ENCODE data around the gene GNG3. TPM values are rescaled to one million over a fixed set of nuclear protein-coding genes. Genes with fewer than 3 reads are reported as not detected.

The GNG3 gene
- polyA plus RNA-seq, 4 donors, result 1.4 to 2.4 (median 1.9) TPM

DNA sequence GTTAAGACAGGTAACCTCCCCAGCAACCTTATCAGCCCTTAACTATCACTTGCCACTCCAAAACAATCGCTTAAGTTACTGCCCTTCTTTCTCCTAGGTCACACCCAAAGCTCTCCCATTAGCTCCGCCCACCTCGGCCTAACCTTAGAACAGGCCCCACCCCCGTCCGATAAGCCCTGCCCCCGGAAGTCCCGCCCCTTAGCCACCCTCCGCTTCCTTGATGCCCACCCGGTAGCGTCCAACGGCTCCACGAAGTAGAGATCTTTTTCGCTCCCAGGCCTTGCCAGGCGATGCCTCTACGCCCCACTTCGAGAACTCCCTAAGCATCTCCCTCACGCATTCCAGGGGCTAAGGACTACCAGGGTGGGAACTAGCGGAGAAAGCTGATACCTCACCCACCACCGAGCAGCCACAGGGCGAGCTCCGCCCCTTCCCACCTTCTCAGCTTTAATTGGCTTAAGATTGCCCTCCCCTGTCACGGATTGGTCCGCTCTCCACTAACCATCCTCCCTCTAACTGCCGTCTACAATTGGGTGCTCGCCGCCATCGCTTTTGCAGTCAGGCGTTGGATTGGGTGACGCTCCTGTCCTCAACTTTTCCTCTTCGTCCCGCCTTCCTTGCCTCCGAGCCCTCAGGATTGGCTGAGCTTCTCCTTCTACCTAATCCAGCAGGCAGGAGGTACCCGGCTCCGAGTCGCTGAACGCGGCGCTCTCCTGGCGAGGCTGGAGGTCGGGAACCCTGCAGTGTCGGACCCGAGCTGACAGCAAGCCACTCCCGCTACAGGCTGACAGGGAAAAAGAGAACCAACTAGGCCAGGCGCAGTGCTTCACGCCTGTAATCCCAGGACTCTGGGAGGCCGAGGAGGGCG lies 46.5 kb downstream of the GNG3 start, which contains the start of gene ZBTB3:
Gene ZBTB3, minus strand, starts transcription at position 425 of the 868 bp plus-strand sequence. CDS start 496 bp downstream, outside the sequence.
- peak; percentile 91 to 98 (median 96) for DNase-seq (ENCODE audit: low read depth in 4 of 4, low spot score in 3 of 4)

DNA sequence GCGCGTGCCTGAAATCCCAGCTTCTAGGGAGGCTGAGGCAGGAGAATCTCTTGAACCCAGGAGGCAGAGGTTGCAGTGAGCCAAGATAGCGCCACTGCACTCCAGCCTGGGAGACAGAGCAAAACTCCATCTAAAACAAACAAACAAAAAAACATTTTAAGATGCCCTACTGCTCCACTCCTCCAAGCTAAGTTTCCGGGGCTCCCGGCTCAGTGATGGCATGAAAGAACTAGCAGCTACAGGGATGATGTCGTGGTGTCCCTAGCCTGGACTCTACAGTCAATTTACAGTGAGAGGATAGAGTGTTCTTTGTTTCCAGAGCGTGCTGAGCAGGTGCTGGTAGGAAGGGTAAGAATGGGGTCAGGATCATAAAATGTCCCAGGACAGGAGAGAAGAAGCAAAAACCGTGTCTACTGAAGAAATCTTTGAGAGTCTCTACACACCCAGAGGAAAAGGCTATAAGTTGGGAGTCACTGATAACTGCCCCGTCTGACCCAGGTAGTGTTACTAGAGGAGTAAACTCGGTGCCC lies 47.7 kb downstream of the GNG3 start:
- DNase-seq (ENCODE audit: low read depth in 4 of 4, low spot score in 3 of 4), result no peak

DNA sequence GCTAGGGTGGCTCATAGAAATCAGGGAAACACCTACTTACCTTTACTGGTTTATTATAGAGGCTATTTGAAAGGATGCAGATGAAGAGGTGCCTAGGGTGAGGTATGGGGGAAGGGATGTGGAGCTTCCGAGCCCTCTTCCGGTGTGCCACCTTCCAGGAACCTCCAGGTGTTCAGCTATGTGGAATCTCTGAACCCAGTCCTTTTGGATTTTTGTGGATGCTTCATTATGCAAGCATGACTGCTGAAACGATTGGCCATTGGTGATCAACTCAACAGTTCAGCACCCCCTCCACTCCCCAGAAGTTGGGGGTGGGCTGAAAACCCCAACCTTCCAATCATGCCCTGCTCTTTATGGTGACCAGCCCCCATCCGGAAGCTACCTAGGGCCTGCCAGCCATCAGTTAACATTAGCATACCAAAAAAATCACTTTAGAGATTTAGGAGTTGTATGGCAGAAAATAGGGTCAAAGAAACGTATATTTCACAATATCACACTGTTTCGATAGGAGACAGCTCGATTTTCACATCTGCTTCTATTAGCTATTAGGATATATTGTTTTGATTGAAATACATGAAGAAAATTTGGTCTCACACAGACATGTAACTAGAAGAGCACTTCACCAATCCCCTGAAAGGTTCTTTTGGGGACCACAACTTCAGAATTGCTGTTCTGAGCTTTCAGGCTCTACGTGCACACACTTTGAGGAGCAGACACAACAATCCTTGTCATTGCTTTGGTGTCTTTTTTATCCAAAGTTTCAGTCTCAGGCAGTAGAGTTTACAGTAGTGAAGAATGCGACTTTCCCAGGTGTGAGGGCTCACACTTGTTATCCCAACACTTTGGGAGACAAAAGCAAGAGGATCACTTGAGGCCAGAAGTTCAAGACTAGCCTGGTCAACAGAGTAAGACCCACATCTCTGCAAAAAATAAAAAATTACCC lies 50.6 kb downstream of the GNG3 start:
- DNase-seq (ENCODE audit: low read depth in 4 of 4, low spot score in 3 of 4), result no peak

Other genes with a start within 250 kb of the GNG3 start
- 100 to 1,000 TPM; 186 to 212 (median 195) TPM for gene AHNAK, start 160.9 kb upstream of the GNG3 start, polyA plus RNA-seq (ENCODE audit: insufficient read length in 4 of 4)
- 1,000 to 10,000 TPM; 2,211 to 2,243 (median 2,224) TPM for gene EEF1G, start 133.8 kb upstream of the GNG3 start, polyA plus RNA-seq (ENCODE audit: insufficient read length in 4 of 4)
- gene TUT1, start 116.2 kb upstream of the GNG3 start, polyA plus RNA-seq (ENCODE audit: insufficient read length in 4 of 4), result 10 to 100 TPM; 22.2 to 25.5 (median 23.7) TPM
- 10 to 100 TPM; 90.8 to 99.5 (median 93.4) TPM for gene MTA2, start 105.8 kb upstream of the GNG3 start, polyA plus RNA-seq (ENCODE audit: insufficient read length in 4 of 4)
- 10 to 100 TPM; 27.9 to 40.2 (median 36.0) TPM for gene EML3, start 94.9 kb upstream of the GNG3 start, polyA plus RNA-seq (ENCODE audit: insufficient read length in 4 of 4)
- gene ROM1, start 94.4 kb upstream of the GNG3 start, polyA plus RNA-seq (ENCODE audit: insufficient read length in 4 of 4), result 1 to 10 TPM; 3.0 to 3.5 (median 3.4) TPM
- 10 to 100 TPM; 28.7 to 43.6 (median 32.6) TPM for gene B3GAT3, start 85.7 kb upstream of the GNG3 start, polyA plus RNA-seq (ENCODE audit: insufficient read length in 4 of 4)
- gene GANAB, start 61.1 kb upstream of the GNG3 start, polyA plus RNA-seq (ENCODE audit: insufficient read length in 4 of 4), result 100 to 1,000 TPM; 387 to 413 (median 398) TPM
- gene INTS5, start 54.4 kb upstream of the GNG3 start, polyA plus RNA-seq (ENCODE audit: insufficient read length in 4 of 4), result 10 to 100 TPM; 19.9 to 23.8 (median 20.8) TPM
- 10 to 100 TPM; 54.5 to 63.6 (median 61.6) TPM for gene C11orf98, start 42.5 kb upstream of the GNG3 start, polyA plus RNA-seq (ENCODE audit: insufficient read length in 4 of 4)
- 1 to 10 TPM; 3.8 to 7.5 (median 4.9) TPM for gene CSKMT, start 42.4 kb upstream of the GNG3 start, polyA plus RNA-seq (ENCODE audit: insufficient read length in 4 of 4)
- gene UQCC3, start 36.0 kb upstream of the GNG3 start, polyA plus RNA-seq (ENCODE audit: insufficient read length in 4 of 4), result 10 to 100 TPM in 1 of 4 donors, 1 to 10 TPM in 3; 7.3 to 12.8 (median 8.0) TPM
- gene LBHD1, start 35.4 kb upstream of the GNG3 start, polyA plus RNA-seq (ENCODE audit: insufficient read length in 4 of 4), result 1 to 10 TPM; 3.3 to 8.6 (median 7.8) TPM
- gene UBXN1, start 28.6 kb upstream of the GNG3 start, polyA plus RNA-seq (ENCODE audit: insufficient read length in 4 of 4), result 100 to 1,000 TPM; 147 to 179 (median 149) TPM
- gene LRRN4CL, start 18.1 kb upstream of the GNG3 start, polyA plus RNA-seq (ENCODE audit: insufficient read length in 4 of 4), result 1 to 10 TPM in 2 of 4 donors, under 1 TPM in 2; 0.91 to 1.5 (median 1.1) TPM
- gene BSCL2, start 252 bp upstream of the GNG3 start, polyA plus RNA-seq (ENCODE audit: insufficient read length in 4 of 4), result 10 to 100 TPM; 60.3 to 69.8 (median 68.3) TPM
- 10 to 100 TPM; 78.0 to 87.0 (median 84.2) TPM for gene HNRNPUL2, start 19.8 kb downstream of the GNG3 start, polyA plus RNA-seq (ENCODE audit: insufficient read length in 4 of 4)
- gene TTC9C, start 20.8 kb downstream of the GNG3 start, polyA plus RNA-seq (ENCODE audit: insufficient read length in 4 of 4), result 10 to 100 TPM; 35.6 to 44.1 (median 42.3) TPM
- 1 to 10 TPM; 6.5 to 8.4 (median 7.2) TPM for gene ZBTB3, start 46.5 kb downstream of the GNG3 start, polyA plus RNA-seq (ENCODE audit: insufficient read length in 4 of 4)
- gene POLR2G, start 53.9 kb downstream of the GNG3 start, polyA plus RNA-seq (ENCODE audit: insufficient read length in 4 of 4), result 100 to 1,000 TPM; 147 to 159 (median 148) TPM
- 10 to 100 TPM; 24.9 to 30.9 (median 28.4) TPM for gene TAF6L, start 63.7 kb downstream of the GNG3 start, polyA plus RNA-seq (ENCODE audit: insufficient read length in 4 of 4)
- gene TMEM179B, start 79.7 kb downstream of the GNG3 start, polyA plus RNA-seq (ENCODE audit: insufficient read length in 4 of 4), result 10 to 100 TPM; 64.6 to 72.9 (median 68.3) TPM
- 10 to 100 TPM; 22.3 to 31.0 (median 25.5) TPM for gene TMEM223, start 84.3 kb downstream of the GNG3 start, polyA plus RNA-seq (ENCODE audit: insufficient read length in 4 of 4)
- gene NXF1, start 97.8 kb downstream of the GNG3 start, polyA plus RNA-seq (ENCODE audit: insufficient read length in 4 of 4), result 100 to 1,000 TPM; 113 to 129 (median 123) TPM
- 10 to 100 TPM; 53.5 to 60.8 (median 57.8) TPM for gene STX5, start 124.4 kb downstream of the GNG3 start, polyA plus RNA-seq (ENCODE audit: insufficient read length in 4 of 4)
- under 1 TPM in 1 of 4 donors, not detected in 3; 0.17 TPM for gene TEX54, start 125.2 kb downstream of the GNG3 start, polyA plus RNA-seq (ENCODE audit: insufficient read length in 4 of 4)
- gene WDR74, start 131.9 kb downstream of the GNG3 start, polyA plus RNA-seq (ENCODE audit: insufficient read length in 4 of 4), result 10 to 100 TPM; 35.4 to 40.9 (median 38.7) TPM
- 100 to 1,000 TPM; 182 to 190 (median 189) TPM for gene SLC3A2, start 173.2 kb downstream of the GNG3 start, polyA plus RNA-seq (ENCODE audit: insufficient read length in 4 of 4)
- gene CHRM1, start 213.7 kb downstream of the GNG3 start, polyA plus RNA-seq (ENCODE audit: insufficient read length in 4 of 4), result under 1 TPM; 0.07 to 0.13 (median 0.09) TPM

All from right renal pelvis (tissue), 4 donors.